ENCODE results near the gene STXBP4. TPM values are rescaled to one million over a fixed set of nuclear protein-coding genes. Genes with fewer than 3 reads are reported as not detected.

The STXBP4 gene
- total RNA-seq, 3 donors from 2014 or later (not counting 1 experiment from before 2014, with no cell fraction given) = 4.9 to 10.3 (median 7.6) TPM

DNA sequence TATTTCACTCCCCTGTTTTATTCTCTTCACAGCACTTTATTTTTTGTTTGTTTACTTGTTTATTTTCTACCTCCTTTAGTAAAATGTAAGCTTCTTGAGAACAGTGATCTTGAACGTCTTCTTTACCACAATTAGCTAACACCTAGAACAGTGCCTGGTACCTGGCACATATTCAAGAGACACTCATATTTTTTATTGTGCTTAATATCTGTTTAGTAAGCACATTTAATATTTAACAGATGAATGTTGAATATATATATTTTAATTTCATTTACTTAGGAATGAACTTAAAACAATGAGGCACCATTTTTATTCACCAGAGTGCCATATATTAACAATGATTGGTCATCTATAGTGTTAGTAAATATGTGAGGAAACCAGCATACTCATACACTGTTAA lies 130.2 kb downstream of the STXBP4 start:
- DNase-seq (no peak), ATAC-seq (no peak)
- no peaks in the 10 kb centered on the region for H3K36me3 Mint-ChIP-seq
- no peaks in the 10 kb centered on the region for H3K36me3 ChIP-seq (ENCODE audit: control insufficient read depth, insufficient read depth, low read length)
- TF ChIP-seq, protein P1, sequence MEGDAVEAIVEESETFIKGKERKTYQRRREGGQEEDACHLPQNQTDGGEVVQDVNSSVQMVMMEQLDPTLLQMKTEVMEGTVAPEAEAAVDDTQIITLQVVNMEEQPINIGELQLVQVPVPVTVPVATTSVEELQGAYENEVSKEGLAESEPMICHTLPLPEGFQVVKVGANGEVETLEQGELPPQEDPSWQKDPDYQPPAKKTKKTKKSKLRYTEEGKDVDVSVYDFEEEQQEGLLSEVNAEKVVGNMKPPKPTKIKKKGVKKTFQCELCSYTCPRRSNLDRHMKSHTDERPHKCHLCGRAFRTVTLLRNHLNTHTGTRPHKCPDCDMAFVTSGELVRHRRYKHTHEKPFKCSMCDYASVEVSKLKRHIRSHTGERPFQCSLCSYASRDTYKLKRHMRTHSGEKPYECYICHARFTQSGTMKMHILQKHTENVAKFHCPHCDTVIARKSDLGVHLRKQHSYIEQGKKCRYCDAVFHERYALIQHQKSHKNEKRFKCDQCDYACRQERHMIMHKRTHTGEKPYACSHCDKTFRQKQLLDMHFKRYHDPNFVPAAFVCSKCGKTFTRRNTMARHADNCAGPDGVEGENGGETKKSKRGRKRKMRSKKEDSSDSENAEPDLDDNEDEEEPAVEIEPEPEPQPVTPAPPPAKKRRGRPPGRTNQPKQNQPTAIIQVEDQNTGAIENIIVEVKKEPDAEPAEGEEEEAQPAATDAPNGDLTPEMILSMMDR (IDR thresholded peaks at IDR 0.05) = no peak
- no peak overlapping the region for H3K4me3 ChIP-seq (ENCODE audit: low read length)
- H3K4me1 Mint-ChIP-seq = no peaks in the 10 kb centered on the region
- intact Hi-C loops (cut with micrococcal nuclease) = no loop called here
- no peak overlapping the region for H3K27ac ChIP-seq (ENCODE audit: low read length)
- H3K4me3 Mint-ChIP-seq = no peak overlapping the region
- no peaks in the 10 kb centered on the region for H3K9me3 ChIP-seq (ENCODE audit: control insufficient read depth, insufficient read depth, low read length)
- H3K4me1 ChIP-seq (ENCODE audit: control insufficient read depth, insufficient read depth, low read length) = no peaks in the 10 kb centered on the region
- H3K9me3 Mint-ChIP-seq = no peaks in the 10 kb centered on the region
- H3K27me3 ChIP-seq (ENCODE audit: control insufficient read depth, insufficient read depth, low read length) = no peaks in the 10 kb centered on the region
- no peaks in the 10 kb centered on the region for H3K27me3 Mint-ChIP-seq (ENCODE audit: low read depth in 2 of 2)
- no CpG with 5 or more reads among the region's 1 CpG for WGBS (ENCODE audit: insufficient coverage)
- H3K27ac Mint-ChIP-seq = no peak overlapping the region

DNA sequence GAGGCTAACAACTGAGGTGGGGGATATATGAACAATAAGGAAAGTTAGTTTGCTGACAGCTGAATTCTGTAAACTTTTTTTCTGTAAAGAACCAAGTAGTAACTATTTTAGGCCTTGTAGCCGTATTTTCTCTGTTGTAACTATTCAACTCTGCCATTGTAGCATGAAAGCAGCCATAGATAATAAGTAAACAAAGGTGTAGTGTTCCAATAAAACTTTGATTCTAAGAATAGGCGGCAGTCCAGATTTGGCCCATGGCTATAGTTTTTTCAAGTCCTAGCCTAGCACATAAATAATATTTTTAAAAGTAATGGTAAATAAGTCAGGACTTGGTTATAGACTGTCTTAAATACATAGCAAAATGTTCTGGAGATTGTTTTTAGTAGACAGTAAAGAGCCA lies 142.0 kb downstream of the STXBP4 start:
- ATAC-seq (no peak), DNase-seq (no peak)
- Histone ChIP-seq H3K27me3 (ENCODE audit: control insufficient read depth, insufficient read depth, low read length) (no peaks in the 10 kb centered on the region), H3K4me3 (ENCODE audit: low read length) (no peak overlapping the region), H3K4me1 (ENCODE audit: control insufficient read depth, insufficient read depth, low read length) (no peaks in the 10 kb centered on the region), H3K9me3 (ENCODE audit: control insufficient read depth, insufficient read depth, low read length) (no peaks in the 10 kb centered on the region), H3K36me3 (ENCODE audit: control insufficient read depth, insufficient read depth, low read length) (no peaks in the 10 kb centered on the region), H3K27ac (ENCODE audit: low read length) (no peak overlapping the region)
- WGBS (ENCODE audit: insufficient coverage) = 100% methylated on average over 1 of the region's 2 CpGs
- Mint-ChIP-seq H3K9me3 (peaks cover 8 to 12% of the 10 kb centered on the region in 2 donors), H3K27me3 (ENCODE audit: low read depth in 2 of 2) (no peaks in the 10 kb centered on the region), H3K27ac (no peak overlapping the region), H3K4me1 (no peaks in the 10 kb centered on the region), H3K36me3 (peaks cover 10% of the 10 kb centered on the region), H3K4me3 (no peak overlapping the region)
- TF ChIP-seq, protein P1 (IDR thresholded peaks at IDR 0.05) = no peak
- intact Hi-C loops (cut with micrococcal nuclease) = no loop called here

DNA sequence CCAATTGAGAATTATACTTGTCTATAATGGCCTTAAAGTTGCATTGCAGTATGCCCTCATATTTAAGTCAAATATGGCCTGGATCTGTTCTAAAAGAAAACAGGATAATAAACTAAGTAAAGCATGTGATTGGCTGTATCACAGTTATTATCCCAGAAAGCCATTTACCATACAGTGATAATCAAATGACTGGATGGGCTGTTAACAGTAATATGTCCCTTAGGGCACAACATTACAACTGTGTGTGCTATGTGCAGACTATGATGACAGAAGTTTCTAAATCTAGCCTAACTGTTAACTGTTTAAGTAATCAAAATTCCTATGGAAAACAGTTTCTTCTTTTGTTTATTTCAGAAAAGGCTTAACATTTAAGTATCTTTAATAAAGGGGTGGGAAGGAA lies 145.7 kb downstream of the STXBP4 start:
- DNase-seq (no peak), ATAC-seq (no peak)
- no peaks in the 10 kb centered on the region for H3K9me3 ChIP-seq (ENCODE audit: control insufficient read depth, insufficient read depth, low read length)
- H3K36me3 ChIP-seq (ENCODE audit: control insufficient read depth, insufficient read depth, low read length) = no peaks in the 10 kb centered on the region
- H3K27me3 Mint-ChIP-seq (ENCODE audit: low read depth in 2 of 2) = no peaks in the 10 kb centered on the region
- H3K27me3 ChIP-seq (ENCODE audit: control insufficient read depth, insufficient read depth, low read length) = no peaks in the 10 kb centered on the region
- intact Hi-C loops (cut with micrococcal nuclease) = no loop called here
- TF ChIP-seq, protein P1 (IDR thresholded peaks at IDR 0.05) = no peak
- H3K27ac ChIP-seq (ENCODE audit: low read length) = no peak overlapping the region
- H3K9me3 Mint-ChIP-seq = peaks cover 0 to 6% of the 10 kb centered on the region in 2 donors
- H3K4me1 ChIP-seq (ENCODE audit: control insufficient read depth, insufficient read depth, low read length) = no peaks in the 10 kb centered on the region
- H3K4me3 Mint-ChIP-seq = no peak overlapping the region
- no peaks in the 10 kb centered on the region for H3K36me3 Mint-ChIP-seq
- peaks cover 5% of the 10 kb centered on the region in 2 donors for H3K4me1 Mint-ChIP-seq
- no peak overlapping the region for H3K27ac Mint-ChIP-seq
- H3K4me3 ChIP-seq (ENCODE audit: low read length) = no peak overlapping the region

DNA sequence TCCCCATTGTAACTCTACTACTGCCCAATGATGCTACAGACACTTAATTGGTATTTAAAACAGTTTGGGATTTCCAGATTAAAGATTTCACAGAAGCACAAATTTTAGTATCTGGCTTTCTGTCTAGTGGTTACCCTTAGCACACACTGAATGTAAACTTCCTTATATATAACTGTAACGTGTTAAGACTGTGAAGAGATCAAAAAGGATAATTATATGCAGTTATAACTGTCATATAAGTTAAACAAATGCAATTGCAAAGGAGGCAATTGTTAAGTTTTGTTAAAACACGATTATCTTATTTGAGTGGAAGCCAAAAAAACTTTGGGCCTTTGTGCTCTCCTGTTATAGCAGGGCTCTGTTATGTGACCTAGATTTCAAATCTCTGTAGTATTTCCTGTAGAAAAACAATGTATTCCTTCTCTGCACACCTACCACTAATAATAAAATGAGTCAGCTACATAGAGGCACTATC lies 147.9 kb downstream of the STXBP4 start:
- H3K9me3 ChIP-seq (ENCODE audit: control insufficient read depth, insufficient read depth, low read length) = no peaks in the 10 kb centered on the region
- no peak overlapping the region for H3K27ac ChIP-seq (ENCODE audit: low read length)
- intact Hi-C loops (cut with micrococcal nuclease) = no loop called here
- 0% methylated on average over 1 of the region's 2 CpGs for WGBS (ENCODE audit: insufficient coverage)
- Mint-ChIP-seq H3K36me3 (no peaks in the 10 kb centered on the region), H3K9me3 (peaks cover 0 to 3% of the 10 kb centered on the region in 2 donors), H3K27me3 (ENCODE audit: low read depth in 2 of 2) (no peaks in the 10 kb centered on the region), H3K27ac (no peak overlapping the region), H3K4me3 (no peak overlapping the region), H3K4me1 (peaks cover 5% of the 10 kb centered on the region in 2 donors)
- no peak overlapping the region for H3K4me3 ChIP-seq (ENCODE audit: low read length)
- H3K36me3 ChIP-seq (ENCODE audit: control insufficient read depth, insufficient read depth, low read length) = no peaks in the 10 kb centered on the region
- no peak for ATAC-seq
- no peaks in the 10 kb centered on the region for H3K4me1 ChIP-seq (ENCODE audit: control insufficient read depth, insufficient read depth, low read length)
- H3K27me3 ChIP-seq (ENCODE audit: control insufficient read depth, insufficient read depth, low read length) = no peaks in the 10 kb centered on the region
- TF ChIP-seq, protein P1 (IDR thresholded peaks at IDR 0.05) = no peak
- peak in 1 of 2 donors; percentile 20 for DNase-seq
